ENCODE measurements around the gene NR1I2. TPM values are rescaled to one million over a fixed set of nuclear protein-coding genes. Genes with fewer than 3 reads are reported as not detected.

NR1I2 gene
- total RNA-seq, 2 experiments from 2014 or later, result 0.26 to 0.35 TPM

GRCh38 chr3:119856695-119857094 lies 74.8 kb downstream of the NR1I2 start:
- no peak for DNase-seq

DNA sequence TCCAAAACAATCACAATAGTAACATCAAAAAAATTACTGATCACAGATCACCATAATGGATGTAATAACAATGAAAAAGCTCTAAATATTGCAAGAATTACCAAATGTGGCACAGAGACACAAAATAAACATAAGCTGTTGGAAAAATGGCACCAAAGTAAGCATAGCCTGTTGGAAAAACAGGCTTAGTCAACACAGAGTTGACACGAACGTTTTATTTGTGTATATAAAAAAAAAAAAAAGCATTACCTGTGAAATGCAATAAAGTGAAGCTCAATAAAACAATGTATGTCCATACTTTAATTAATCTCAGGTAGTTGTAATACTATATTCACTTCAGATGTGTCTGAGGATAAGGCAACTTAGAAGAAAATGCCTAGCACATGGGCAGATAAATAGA lies 77.1 kb downstream of the NR1I2 start:
- CTCF ChIA-PET, result interaction anchor here (1.5 kb wide), 1 partner anchor 24 kb away, joined by 3 read pairs; no protein-coding TSS in a partner anchor
- DNase-seq (no peak), ATAC-seq (no peak)
- Mint-ChIP-seq H3K27ac (no peak overlapping the region), H3K27me3 (no peaks in the 10 kb centered on the region), H3K9me3 (ENCODE audit: low read depth) (peaks cover 3% of the 10 kb centered on the region), H3K4me3 (no peak overlapping the region), H3K4me1 (peaks cover 6% of the 10 kb centered on the region), H3K36me3 (peaks cover 69% of the 10 kb centered on the region)

More at GRCh38 chr3:119856695-119857094, 74.8 kb downstream of the NR1I2 start:
- Mint-ChIP-seq H3K9me3 (ENCODE audit: low read depth) (peaks cover 3% of the 10 kb centered on the region), H3K36me3 (peaks cover 60% of the 10 kb centered on the region), H3K4me1 (peaks cover 6% of the 10 kb centered on the region), H3K27ac (no peak overlapping the region), H3K27me3 (no peaks in the 10 kb centered on the region), H3K4me3 (no peak overlapping the region)
- CTCF ChIA-PET, result no interaction called here
- ATAC-seq, result no peak

DNA sequence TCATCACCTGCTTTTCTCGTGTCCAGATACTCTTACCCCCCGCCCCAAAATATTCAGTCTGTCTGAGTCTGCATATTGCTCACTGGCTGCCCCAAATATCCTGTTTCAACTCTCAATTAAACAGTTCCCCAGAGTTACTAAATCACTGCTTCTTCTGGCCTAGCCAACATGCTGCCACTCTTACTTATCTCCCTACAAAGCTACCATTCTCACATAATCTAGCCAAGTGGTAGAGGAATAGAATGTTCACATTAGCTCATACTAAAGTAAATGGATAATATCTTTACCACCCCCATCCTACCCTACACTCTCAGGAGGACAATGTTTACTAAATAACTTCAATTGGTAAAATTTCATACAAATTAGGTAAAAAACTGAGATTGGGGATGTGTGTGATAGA lies 77.8 kb downstream of the NR1I2 start:
- no peak for ATAC-seq
- Mint-ChIP-seq H3K27ac (no peak overlapping the region), H3K4me1 (peaks cover 6% of the 10 kb centered on the region), H3K27me3 (no peaks in the 10 kb centered on the region), H3K4me3 (no peak overlapping the region), H3K36me3 (peaks cover 67% of the 10 kb centered on the region), H3K9me3 (ENCODE audit: low read depth) (peaks cover 3% of the 10 kb centered on the region)
- CTCF ChIA-PET, result interaction anchor here (1.5 kb wide), 1 partner anchor 24 kb away, joined by 3 read pairs; no protein-coding TSS in a partner anchor
- no peak for DNase-seq

- Mint-ChIP-seq H3K36me3 (peaks cover 55% of the 10 kb centered on the region), H3K4me1 (peaks cover 6% of the 10 kb centered on the region)
These were observed 79.8 kb downstream of the NR1I2 start for GRCh38 chr3:119861681-119862080.

GRCh38 chr3:119862616-119863015 lies 80.7 kb downstream of the NR1I2 start:
- no peak overlapping the region for H3K27ac Mint-ChIP-seq
- CTCF ChIA-PET, result interaction anchor here (1.2 kb wide), 1 partner anchor 29 kb away, joined by 3 read pairs; no protein-coding TSS in a partner anchor
- DNase-seq, result no peak
- no peaks in the 10 kb centered on the region for H3K9me3 Mint-ChIP-seq (ENCODE audit: low read depth)
- ATAC-seq, result no peak
- no peaks in the 10 kb centered on the region for H3K27me3 Mint-ChIP-seq
- no peak overlapping the region for H3K4me3 Mint-ChIP-seq
- H3K4me1 Mint-ChIP-seq, result no peaks in the 10 kb centered on the region
- H3K36me3 Mint-ChIP-seq, result peaks cover 48% of the 10 kb centered on the region

More at GRCh38 chr3:119861681-119862080, 79.8 kb downstream of the NR1I2 start:
- no peak overlapping the region for H3K4me3 Mint-ChIP-seq
- ATAC-seq, result no peak
- no peak for DNase-seq
- no peak overlapping the region for H3K27ac Mint-ChIP-seq
- CTCF ChIA-PET, result no interaction called here
- H3K27me3 Mint-ChIP-seq, result no peaks in the 10 kb centered on the region
- H3K9me3 Mint-ChIP-seq (ENCODE audit: low read depth), result peaks cover under 1% of the 10 kb centered on the region

DNA sequence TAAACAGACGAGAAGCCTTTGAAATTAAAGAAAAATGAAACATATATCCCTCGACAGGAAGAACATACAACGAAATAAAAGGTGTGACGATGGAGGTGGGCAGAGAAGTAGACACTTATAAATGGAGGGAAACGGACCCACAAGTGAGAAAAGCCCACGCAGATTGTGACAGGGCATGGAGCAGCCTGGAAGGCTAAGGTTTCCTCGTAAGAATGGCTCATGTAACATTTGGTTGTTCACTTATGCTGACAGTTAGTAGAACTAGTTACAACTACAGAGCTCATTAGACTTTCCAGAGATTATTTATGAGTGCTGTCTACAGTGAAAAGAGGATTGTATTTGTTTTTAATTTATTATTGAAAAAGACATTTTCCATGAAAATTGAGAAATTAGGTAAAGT lies 82.6 kb downstream of the NR1I2 start:
- DNase-seq (no peak), ATAC-seq (no peak)
- H3K9me3 Mint-ChIP-seq (ENCODE audit: low read depth), result no peaks in the 10 kb centered on the region
- peaks cover 34% of the 10 kb centered on the region for H3K36me3 Mint-ChIP-seq
- CTCF ChIA-PET, result no interaction called here
- no peak overlapping the region for H3K4me3 Mint-ChIP-seq
- H3K4me1 Mint-ChIP-seq, result no peaks in the 10 kb centered on the region
- H3K27ac Mint-ChIP-seq, result no peak overlapping the region
- H3K27me3 Mint-ChIP-seq, result no peaks in the 10 kb centered on the region

Other genes with a start within 250 kb of the NR1I2 start
- gene CD80, start 222.5 kb upstream of the NR1I2 start, total RNA-seq, result 10 to 100 TPM; 22.5 to 47.0 TPM
- 10 to 100 TPM in 1 of 2 experiments, 1 to 10 TPM in 1; 6.1 to 19.3 TPM for gene ADPRH, start 202.6 kb upstream of the NR1I2 start, total RNA-seq
- under 1 TPM in 1 of 2 experiments, not detected in 1; 0.68 TPM for gene PLA1A, start 184.2 kb upstream of the NR1I2 start, total RNA-seq
- gene POPDC2, start 121.5 kb upstream of the NR1I2 start, total RNA-seq, result 1 to 10 TPM; 2.3 to 3.1 TPM
- gene COX17, start 104.7 kb upstream of the NR1I2 start, total RNA-seq, result 10 to 100 TPM; 66.6 to 80.7 TPM
- under 1 TPM in 1 of 2 experiments, not detected in 1; 0.30 TPM for gene CFAP91, start 79.1 kb upstream of the NR1I2 start, total RNA-seq

All from activated CD8-positive, alpha-beta memory T cell treated with anti-CD3 and anti-CD28 coated beads, Interleukin-2, amount 10 ng/mL, durations not matched to agents 7 days and 5 days (primary cell).